H1 (cell line): ENCODE measurements around the gene FSTL4. TPM values are rescaled to one million over a fixed set of nuclear protein-coding genes. Genes with fewer than 3 reads are reported as not detected.
A peak's percentile ranks its signal among the peaks of the same experiment; 100 is the strongest.

ENCODE experiments used
- CTCF ChIA-PET: fragments of 300-600 bp; sonication (Branson Sonifier 250); formaldehyde crosslinking; loops from one replicate; lab custom pipeline; 2021; ENCODE audit not compliant: partially characterized antibody; lab: Charles Lee
- POLR2A ChIA-PET: fragments of 300-600 bp; sonication (Branson Sonifier 250); formaldehyde crosslinking; loops from one replicate; lab custom pipeline; 2021; ENCODE audit warnings: inconsistent platforms; ENCODE audit not compliant: partially characterized antibody; lab: Charles Lee
- DNase-seq, 2 experiments: peaks; one replicate each; pipeline versions ENCODE4 v3.0.0 to v3.0.0-alpha.2; 2010 to 2022; ENCODE audit warnings: low spot score in 2 of 2, low read depth in 1 of 2, mixed read lengths in 1 of 2
- FAIRE-seq: peaks from 2 replicates; lab custom pipeline; 2011; peaks lifted over from hg19 to GRCh38; lab: Jason Lieb, UNC
- H2AFZ ChIP-seq: 2 replicates; pipeline ENCODE4 v1.8.1; 2012; ENCODE audit warnings: low read length, inconsistent platforms
- H2AK5ac ChIP-seq: 2 replicates; pipeline ENCODE4 v1.6.1; 2013; ENCODE audit warnings: low read depth, low read length
- H2BK120ac ChIP-seq: replicated peaks from 2 replicates; pipeline ENCODE3; 2013; ENCODE audit warnings: low read depth, low read length, inconsistent platforms
- H2BK12ac ChIP-seq: 2 replicates; pipeline ENCODE4 v1.6.1; 2013; ENCODE audit warnings: low read depth, low read length
- H2BK15ac ChIP-seq: 2 replicates; pipeline ENCODE4 v1.6.1; 2013; ENCODE audit warnings: low read length
- H2BK20ac ChIP-seq: 2 replicates; pipeline ENCODE4 v1.6.1; 2013; ENCODE audit warnings: low read length
- H2BK5ac ChIP-seq: 2 replicates; pipeline ENCODE4 v1.6.1; 2013; ENCODE audit warnings: low read depth, low read length
- H3K14ac ChIP-seq: 2 replicates; pipeline ENCODE4 v1.6.1; 2013; ENCODE audit warnings: inconsistent platforms; ENCODE audit not compliant: insufficient read length
- H3K18ac ChIP-seq: 2 replicates; pipeline ENCODE4 v1.6.1; 2013; ENCODE audit warnings: low read length; ENCODE audit errors: extremely low read depth
- H3K23ac ChIP-seq: 2 replicates; pipeline ENCODE4 v1.6.1; 2013; ENCODE audit warnings: inconsistent platforms; ENCODE audit not compliant: insufficient read length
- H3K23me2 ChIP-seq: 2 replicates; pipeline ENCODE4 v1.6.1; 2013; ENCODE audit warnings: low read depth, low read length
- H3K27ac ChIP-seq: 2 replicates; pipeline ENCODE4 v1.6.1; 2011; ENCODE audit warnings: low read depth, low read length, inconsistent platforms
- H3K27me3 ChIP-seq, 4 experiments: replicated peaks in 1 of 4; 1 replicate in 1 of 4; 2 replicates in 3 of 4; pipeline versions ENCODE4 v1.6.1 to v1.8.1; 2011 to 2013; ENCODE audit warnings: low read length in 3 of 4, mild to moderate bottlenecking in 3 of 4, inconsistent platforms in 2 of 4, mixed read lengths in 2 of 4, moderate library complexity in 1 of 4; ENCODE audit not compliant: control insufficient read depth in 3 of 4, insufficient read depth in 3 of 4; ENCODE audit errors: extremely low read depth in 1 of 4
- H3K36me3 ChIP-seq, 4 experiments: 2 replicates each; pipeline versions ENCODE4 v1.6.1 to v1.8.1; 2011 to 2013; ENCODE audit warnings: mild to moderate bottlenecking in 4 of 4, low read length in 3 of 4, moderate library complexity in 2 of 4, control low read depth in 1 of 4, inconsistent platforms in 1 of 4; ENCODE audit not compliant: insufficient read depth in 4 of 4, control insufficient read depth in 2 of 4
- H3K4ac ChIP-seq: replicated peaks from 2 replicates; pipeline ENCODE3; 2013; ENCODE audit warnings: low read length, low read depth, mixed read lengths, inconsistent platforms; ENCODE audit not compliant: insufficient read length
- H3K4me1 ChIP-seq, 4 experiments: replicated peaks in 1 of 4; 1 replicate in 1 of 4; 2 replicates in 3 of 4; pipeline versions ENCODE4 v1.6.1 to v1.8.1; 2011 to 2013; ENCODE audit warnings: low read length in 3 of 4, inconsistent platforms in 2 of 4, mixed read lengths in 1 of 4; ENCODE audit not compliant: insufficient read depth in 4 of 4, control insufficient read depth in 3 of 4
- H3K4me2 ChIP-seq, 2 experiments: 2 replicates each; pipeline versions ENCODE4 v1.6.1 to v1.8.1; 2011 to 2013; ENCODE audit warnings: low read depth in 2 of 2, low read length in 2 of 2, control low read depth in 1 of 2, inconsistent platforms in 1 of 2, mild to moderate bottlenecking in 1 of 2; ENCODE audit not compliant: insufficient read depth in 1 of 2
- H3K4me3 ChIP-seq, 4 experiments: fragments of 200-600, 300-600 bp in 1 of 4; sonication (generic), shearing (Covaris generic), sonication (Bioruptor Twin) in 1 of 4; 2 replicates each; pipeline versions ENCODE4 v1.5.1 to v1.8.1; 2011 to 2016; ENCODE audit warnings: low read length in 4 of 4, low read depth in 3 of 4, control low read depth in 2 of 4, inconsistent platforms in 2 of 4, mild to moderate bottlenecking in 2 of 4, mixed read lengths in 1 of 4, moderate library complexity in 1 of 4; ENCODE audit not compliant: insufficient read depth in 2 of 4; ENCODE audit errors: extremely low read depth in 1 of 4
- H3K56ac ChIP-seq: replicated peaks from 2 replicates; pipeline ENCODE3; 2013; ENCODE audit warnings: low read depth, mild to moderate bottlenecking, mixed read lengths, low read length, inconsistent platforms; ENCODE audit not compliant: insufficient read length
- H3K79me1 ChIP-seq: 2 replicates; pipeline ENCODE4 v1.6.1; 2013; ENCODE audit warnings: low read depth, low read length, control low read depth
- H3K79me2 ChIP-seq, 2 experiments: 2 replicates each; pipeline versions ENCODE4 v1.6.1 to v1.8.1; 2012 to 2013; ENCODE audit warnings: low read length in 2 of 2, mild to moderate bottlenecking in 2 of 2, inconsistent platforms in 1 of 2; ENCODE audit not compliant: insufficient read depth in 2 of 2, control insufficient read depth in 1 of 2
- H3K9ac ChIP-seq, 4 experiments: replicated peaks in 1 of 4; 1 replicate in 1 of 4; 2 replicates in 3 of 4; pipeline versions ENCODE4 v1.6.1 to v1.8.1; 2011 to 2013; ENCODE audit warnings: low read depth in 3 of 4, low read length in 3 of 4, control low read depth in 2 of 4, mild to moderate bottlenecking in 2 of 4, moderate library complexity in 2 of 4, inconsistent platforms in 1 of 4; ENCODE audit errors: extremely low read depth in 1 of 4
- H3K9me3 ChIP-seq, 2 experiments: 2 replicates each; pipeline versions ENCODE4 v1.6.1 to v1.8.1; 2012 to 2013; ENCODE audit warnings: mild to moderate bottlenecking in 2 of 2, moderate library complexity in 2 of 2, control low read depth in 1 of 2, inconsistent platforms in 1 of 2, low read depth in 1 of 2, low read length in 1 of 2, mixed read lengths in 1 of 2; ENCODE audit not compliant: insufficient read depth in 2 of 2
- H4K20me1 ChIP-seq, 2 experiments: replicated peaks in 1 of 2; 2 replicates each; pipeline versions ENCODE3 to v1.8.1; 2011 to 2013; ENCODE audit warnings: inconsistent platforms in 2 of 2, low read length in 2 of 2, mild to moderate bottlenecking in 1 of 2; ENCODE audit not compliant: insufficient read depth in 2 of 2, control insufficient read depth in 1 of 2
- H4K5ac ChIP-seq: 2 replicates; pipeline ENCODE4 v1.6.1; 2013; ENCODE audit warnings: low read length, low read depth, mixed read lengths, inconsistent platforms; ENCODE audit not compliant: insufficient read length
- H4K8ac ChIP-seq: 2 replicates; pipeline ENCODE4 v1.8.0; 2013; ENCODE audit warnings: mild to moderate bottlenecking, moderate library complexity, low read length, inconsistent platforms; ENCODE audit not compliant: insufficient read depth; ENCODE audit errors: extremely low read depth
- H4K91ac ChIP-seq: replicated peaks from 2 replicates; pipeline ENCODE3; 2013; ENCODE audit warnings: low read length, mixed read lengths, inconsistent platforms; ENCODE audit not compliant: insufficient read length
- BRCA1 ChIP-seq: IDR thresholded peaks from 2 replicates; pipeline ENCODE4 v1.6.1; 2012; ENCODE audit warnings: low read depth, low read length, improper control_type of control experiment
- CHD2 ChIP-seq: IDR thresholded peaks from 2 replicates; pipeline ENCODE4 v1.6.1; 2012; ENCODE audit warnings: low read length, improper control_type of control experiment
- KDM1A ChIP-seq: fragments of 200-600, 300-600 bp; sonication (generic); IDR thresholded peaks from 2 replicates; pipeline ENCODE4 v1.7.1; 2016; ENCODE audit warnings: mild to moderate bottlenecking, low read length, borderline replicate concordance
- TCF12 ChIP-seq: IDR thresholded peaks from 2 replicates; pipeline ENCODE4 v1.6.1; 2011; ENCODE audit warnings: low read depth, mild to moderate bottlenecking, low read length
- TEAD4 ChIP-seq: IDR thresholded peaks from 2 replicates; pipeline ENCODE4 v1.6.1; 2012; ENCODE audit warnings: low read depth, low read length, inconsistent platforms, mixed read lengths
- WGBS, 2 experiments: shearing (Covaris generic) in 1 of 2; methylation state at CpG; one replicate each; pipeline versions ENCODE4 v1.1.6 to v1.1.7; 2013 to 2015; ENCODE audit warnings: low lambda C conversion rate in 2 of 2, mixed read lengths in 2 of 2, inconsistent platforms in 1 of 2, low coverage in 1 of 2, missing lambda C conversion rate in 1 of 2; ENCODE audit not compliant: insufficient replicate concordance in 2 of 2, insufficient coverage in 1 of 2, insufficient read length in 1 of 2; ENCODE audit errors: extremely low coverage in 1 of 2, missing lambda C conversion rate in 1 of 2; 5-methylcytosine and 5-hydroxymethylcytosine counted together
- polyA plus RNA-seq, 7 experiments: library from polyadenylated mRNA; depleted of rRNA in 3 of 7; stranded (reverse) in 5 of 7; unstranded in 2 of 7; fragments of >200 nt in 5 of 7; fragments of 200-250 nt in 2 of 7; gene quantifications; 1 replicate in 5 of 7; 2 replicates in 1 of 7; 4 replicates in 1 of 7; pipeline versions ENCODE4 v1.2.1 to v1.2.3, GENCODE V29; 2011 to 2013; ENCODE audit warnings: missing spikeins in 2 of 7, mixed read lengths in 2 of 7
- total RNA-seq: library from RNA; stranded (reverse); fragmentation: NEBNext Ultra II Directional; extraction: Animal tissue kit (Norgen Biotek cat#: 25700); gene quantifications from 2 replicates; pipeline ENCODE4 v1.2.1, GENCODE V29; 2021

FSTL4 gene
- total and polyA plus RNA-seq, 2 of the 8 experiments (the other 6 are each of a cell fraction or from before 2014, with no cell fraction given), result 3.1 to 4.1 TPM

GRCh38 chr5:133238426-133239205, 373.7 kb downstream of the FSTL4 start:
- no peak overlapping the region for H4K8ac ChIP-seq
- 92% methylated on average over 24 of the region's 35 CpGs; no CpG with 5 or more reads in 1 of the 2 experiments for WGBS, 2 experiments
- H3K27me3 ChIP-seq, result no peaks in the 10 kb centered on the region
- ChIA-PET CTCF (interaction anchor here (1.0 to 8.6 kb wide), 4 partner anchors 9 to 183 kb away, joined by 3 to 65 read pairs (median 4); no protein-coding TSS in a partner anchor), POLR2A (interaction anchor here (1.4 kb wide), 1 partner anchor 187 kb away, joined by 3 read pairs; the partner anchor contains the start of gene HSPA4)
- no peak overlapping the region for H3K4ac ChIP-seq
- no peak for DNase-seq
- no peak overlapping the region for H3K9ac ChIP-seq
- no peaks in the 10 kb centered on the region; the same call in 1 of the 2 replicates for H3K79me1 ChIP-seq
- H3K56ac ChIP-seq, result no peak overlapping the region
- H2BK12ac ChIP-seq, result no peak overlapping the region
- no peak overlapping the region for H4K91ac ChIP-seq
- H2AK5ac ChIP-seq, result 0 out of 2 replicates have a peak overlapping the region, but pooled peaks have one; percentile 16
- H2BK20ac ChIP-seq, result no peak overlapping the region
- no peak overlapping the region for H3K4me3 ChIP-seq
- H2BK120ac ChIP-seq, result no peak overlapping the region
- no peak overlapping the region for H3K27ac ChIP-seq
- H4K20me1 ChIP-seq, result no peaks in the 10 kb centered on the region
- no peak overlapping the region for H3K4me2 ChIP-seq
- FAIRE-seq, result no peak
- H2BK15ac ChIP-seq, result no peak overlapping the region
- H3K18ac ChIP-seq, result no peak overlapping the region
- no peak overlapping the region for H4K5ac ChIP-seq
- H3K4me1 ChIP-seq, result peaks cover 0 to 4% (median 0%) of the 10 kb centered on the region in 4 experiments; a peak in 1 of 7 replicates
- no peak overlapping the region for H2AFZ ChIP-seq
- no peak overlapping the region for H3K14ac ChIP-seq
- TF ChIP-seq KDM1A (no peak), CHD2 (no peak), TEAD4 (no peak), TCF12 (no peak), BRCA1 (no peak)
- H3K23ac ChIP-seq, result no peak overlapping the region
- H3K23me2 ChIP-seq, result no peaks in the 10 kb centered on the region
- no peaks in the 10 kb centered on the region; a peak in 1 of 8 replicates for H3K36me3 ChIP-seq
- H2BK5ac ChIP-seq, result no peak overlapping the region
- H3K9me3 ChIP-seq, result no peaks in the 10 kb centered on the region
- H3K79me2 ChIP-seq, result no peaks in the 10 kb centered on the region
